Stimulated activated CD4-positive, alpha-beta T cell treated with anti-CD3 and anti-CD28 coated beads, Interleukin-15, amount 100 ng/mL, for 24 hours (primary cell): Measurements from ENCODE around the gene NCOA6.

Source experiments
- DNase-seq: peaks from one replicate; pipeline ENCODE4 v3.0.0-alpha.2; 2020

NCOA6 gene

GRCh38 chr20:34703424-34704176 lies 121.9 kb downstream of the NCOA6 start:
- DNase-seq, result peak; percentile 25

DNA sequence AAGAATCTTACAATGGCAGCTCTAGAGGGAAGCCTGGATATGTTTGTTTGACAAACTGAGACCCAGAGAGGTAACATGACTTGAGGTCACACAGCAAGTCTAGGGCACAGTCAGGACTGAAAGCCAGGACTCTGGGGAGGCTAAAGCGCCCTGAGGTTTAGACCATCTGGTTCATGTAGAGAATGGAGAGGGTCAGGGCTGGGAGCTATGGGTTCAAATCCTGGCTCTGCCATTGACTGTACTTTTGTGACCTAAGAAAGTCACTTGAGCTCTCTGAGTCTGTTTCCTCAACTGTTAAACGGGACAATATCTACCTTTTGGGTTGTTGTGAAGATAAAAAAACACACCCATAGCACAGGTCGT lies 122.4 kb downstream of the NCOA6 start:
- DNase-seq, result no peak

- DNase-seq, result no peak
These were observed 123.9 kb downstream of the NCOA6 start for GRCh38 chr20:34701405-34702085.

DNA sequence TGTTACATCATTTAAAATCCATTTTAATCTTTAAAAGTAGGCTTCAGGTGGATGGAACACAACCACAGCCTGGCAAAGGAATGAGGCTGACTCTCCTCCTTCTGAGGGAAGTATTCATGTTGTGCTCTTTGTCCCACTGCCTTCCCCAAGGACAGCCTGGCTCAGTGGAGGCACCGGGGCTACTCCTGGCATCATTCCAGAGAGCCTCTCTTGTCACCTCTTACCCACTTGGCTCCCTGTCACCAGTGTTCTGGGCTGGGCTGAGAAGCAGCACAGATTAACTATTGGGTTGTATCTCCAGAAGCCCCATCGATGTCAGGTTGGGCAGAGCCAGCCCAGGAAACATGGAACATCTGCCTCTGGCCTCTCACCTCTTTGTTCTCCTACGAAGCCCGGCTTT lies 132.0 kb downstream of the NCOA6 start:
- no peak for DNase-seq

- no peak for DNase-seq
These were observed 133.6 kb downstream of the NCOA6 start for GRCh38 chr20:34691838-34692237.

GRCh38 chr20:34689486-34689885 lies 136.0 kb downstream of the NCOA6 start:
- DNase-seq, result no peak

DNA sequence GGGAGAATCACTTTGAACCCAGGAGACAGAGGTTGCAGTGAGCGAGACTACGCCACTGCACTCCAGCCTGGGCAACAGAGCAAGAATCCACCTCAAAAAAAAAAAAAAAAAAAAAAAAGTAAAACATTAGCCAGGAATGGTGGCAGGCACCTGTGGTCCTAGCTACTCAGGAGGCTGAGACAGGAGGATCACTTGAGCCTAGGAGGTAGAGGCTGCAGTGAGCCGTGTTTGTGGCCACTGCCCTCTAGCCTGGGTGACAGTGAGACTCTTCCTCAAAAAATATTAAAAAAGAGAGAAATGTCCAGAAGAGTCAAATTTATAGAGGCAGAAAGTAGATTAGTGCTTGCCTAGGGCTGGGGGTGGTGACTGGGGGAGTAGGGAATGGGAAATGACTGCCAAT lies 141.8 kb downstream of the NCOA6 start:
- no peak for DNase-seq

- DNase-seq, result no peak
These were observed 144.8 kb downstream of the NCOA6 start for GRCh38 chr20:34680586-34681175.

GRCh38 chr20:34676642-34677373 lies 148.6 kb downstream of the NCOA6 start, which contains the start of gene PIGU:
PIGU (minus strand) TSS chr20:34677092; CDS start chr20:34677085, 7 bp downstream.
- DNase-seq, result peak; percentile 97

DNA sequence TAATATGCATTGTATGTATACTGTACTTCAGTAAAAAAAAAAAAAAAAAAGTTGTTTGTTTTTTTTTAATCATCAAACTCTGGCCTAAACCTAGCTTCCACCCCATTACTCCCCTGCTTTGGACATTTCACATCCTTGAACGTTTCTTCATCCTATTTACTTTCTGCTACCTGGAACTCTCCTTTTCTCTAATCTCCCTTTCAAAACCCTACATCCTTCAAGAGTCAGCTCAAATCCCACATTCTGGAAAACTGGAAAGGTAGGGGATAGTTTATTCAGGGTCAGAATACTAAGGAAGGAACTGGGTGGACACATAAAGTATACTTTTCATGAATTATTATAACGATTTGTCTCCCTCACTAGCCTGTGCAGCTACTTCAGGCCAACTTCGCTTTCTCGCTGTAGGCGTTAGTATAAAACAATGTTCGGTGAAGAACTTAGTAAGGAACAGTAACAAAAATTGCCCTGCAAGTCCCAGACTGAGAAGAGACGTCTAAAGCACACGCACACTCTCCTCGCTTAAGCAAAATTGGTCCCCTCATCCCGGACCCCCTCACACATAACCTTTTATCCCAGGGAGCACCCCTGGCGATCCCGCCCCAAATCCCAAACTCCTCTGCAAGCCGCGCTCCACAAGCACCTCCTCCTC lies 149.3 kb downstream of the NCOA6 start:
- DNase-seq, result no peak

GRCh38 chr20:34675561-34675960 lies 149.9 kb downstream of the NCOA6 start:
- DNase-seq, result no peak

GRCh38 chr20:34673412-34673811 lies 152.0 kb downstream of the NCOA6 start:
- DNase-seq, result no peak

GRCh38 chr20:34669094-34669493 lies 156.4 kb downstream of the NCOA6 start:
- DNase-seq, result no peak
